BJ (cell line): ENCODE measurements around the gene CAPN15. TPM values are rescaled to one million over a fixed set of nuclear protein-coding genes. Genes with fewer than 3 reads are reported as not detected.

Experiments used
- CTCF ChIA-PET: fragments of 350-600 bp; formaldehyde crosslinking; extraction: SDS; loops from one replicate; lab custom pipeline; 2021; ENCODE audit warnings: antibody characterized with exemption, inconsistent platforms; lab: Yijun Ruan, JAX
- POLR2A ChIA-PET: fragments of 300-600 bp; sonication (Branson Sonifier 250); formaldehyde crosslinking; extraction: SDS; loops from one replicate; lab custom pipeline; 2021; ENCODE audit warnings: antibody characterized with exemption; lab: Charles Lee
- DNase-seq: peaks from one replicate; pipeline ENCODE4 v3.0.0-alpha.2; 2011; ENCODE audit warnings: low read depth
- H3K27me3 ChIP-seq: 2 replicates; pipeline ENCODE4 v1.6.0; 2011; ENCODE audit warnings: low read length; ENCODE audit not compliant: control insufficient read depth, insufficient read depth
- H3K36me3 ChIP-seq: 2 replicates; pipeline ENCODE4 v1.5.1; 2011; ENCODE audit warnings: low read length; ENCODE audit not compliant: control insufficient read depth, insufficient read depth
- H3K4me3 ChIP-seq: 2 replicates; pipeline ENCODE4 v1.5.1; 2011; ENCODE audit warnings: low read depth, mild to moderate bottlenecking, control low read depth, low read length
- CTCF ChIP-seq: IDR thresholded peaks from 2 replicates; pipeline ENCODE4 v1.5.1; 2011; ENCODE audit warnings: low read depth, mild to moderate bottlenecking, control low read depth, inconsistent platforms, low read length, moderate library complexity; ENCODE audit not compliant: insufficient read depth
- polyA plus RNA-seq: library from polyadenylated mRNA; depleted of rRNA; stranded (reverse); fragments of >200 nt; gene quantifications from 2 replicates; pipeline ENCODE4 v1.2.3, GENCODE V29; 2011

CAPN15 gene
- polyA plus RNA-seq, 1 experiment = 12.9 TPM

GRCh38 chr16:540645-541340, 13.3 kb downstream of the CAPN15 start:
- CTCF ChIA-PET = interaction anchor here (0.5 to 0.6 kb wide), 2 partner anchors 122 to 201 kb away, joined by 3 read pairs; no protein-coding TSS in a partner anchor
- POLR2A ChIA-PET = no interaction called here
- Histone ChIP-seq H3K4me3 (no peak overlapping the region), H3K27me3 (no peaks in the 10 kb centered on the region), H3K36me3 (peaks cover 19% of the 10 kb centered on the region)
- no peak for DNase-seq
- no peak for TF ChIP-seq CTCF

- Histone ChIP-seq H3K27me3 (no peaks in the 10 kb centered on the region), H3K4me3 (no peak overlapping the region), H3K36me3 (peaks cover 11% of the 10 kb centered on the region)
- CTCF ChIA-PET = interaction anchor here (0.8 kb wide), 1 partner anchor 16 kb away, joined by 3 read pairs; no protein-coding TSS in a partner anchor
- no peak for DNase-seq
- POLR2A ChIA-PET = no interaction called here
- TF ChIP-seq CTCF = no peak
Observed at GRCh38 chr16:543301-544164, 16.0 kb downstream of the CAPN15 start.

- H3K27me3 ChIP-seq = no peaks in the 10 kb centered on the region
- peaks cover 16% of the 10 kb centered on the region for H3K36me3 ChIP-seq
- no peak for TF ChIP-seq CTCF
- H3K4me3 ChIP-seq = no peak overlapping the region
- POLR2A ChIA-PET = no interaction called here
- CTCF ChIA-PET = no interaction called here
- no peak for DNase-seq
Observed at GRCh38 chr16:544517-544916, 17.0 kb downstream of the CAPN15 start.

- POLR2A ChIA-PET = no interaction called here
- CTCF ChIA-PET = interaction anchor here (1.2 kb wide), 3 partner anchors 41 to 118 kb away, joined by 3 to 4 read pairs (median 3); no protein-coding TSS in a partner anchor
- H3K36me3 ChIP-seq = peaks cover 23% of the 10 kb centered on the region
- TF ChIP-seq CTCF = peak; percentile 64
- H3K4me3 ChIP-seq = no peak overlapping the region
- no peaks in the 10 kb centered on the region for H3K27me3 ChIP-seq
- no peak for DNase-seq
Observed at GRCh38 chr16:546909-547770, 19.6 kb downstream of the CAPN15 start.
